ENCODE results near the gene IFT122.

IFT122 gene

GRCh38 chr3:129519896-129520715 is 80.1 kb downstream of the IFT122 start:
- DNase-seq = no peak

- DNase-seq = no peak
These were observed 80.9 kb downstream of the IFT122 start for GRCh38 chr3:129520960-129521359.

GRCh38 chr3:129521611-129522010 is 81.6 kb downstream of the IFT122 start:
- DNase-seq = no peak

- no peak for DNase-seq
These were observed 82.9 kb downstream of the IFT122 start for GRCh38 chr3:129522953-129523352.

- no peak for DNase-seq
These were observed 84.1 kb downstream of the IFT122 start for GRCh38 chr3:129524081-129524480.

- no peak for DNase-seq
These were observed 85.4 kb downstream of the IFT122 start for GRCh38 chr3:129525341-129525968.

GRCh38 chr3:129526121-129526900 is 86.3 kb downstream of the IFT122 start:
- DNase-seq = no peak

- DNase-seq = no peak
These were observed 87.2 kb downstream of the IFT122 start for GRCh38 chr3:129527262-129527661.

GRCh38 chr3:129528589-129529100 is 88.6 kb downstream of the IFT122 start, which contains the start of gene RHO:
Gene RHO, plus strand, starts transcription at chr3:129528639. Its CDS starts 95 bp downstream, at chr3:129528734.
- no peak for DNase-seq

- no peak for DNase-seq
These were observed 89.6 kb downstream of the IFT122 start for GRCh38 chr3:129529436-129530210.

GRCh38 chr3:129530251-129530791 is 90.3 kb downstream of the IFT122 start:
- DNase-seq = no peak

- DNase-seq = no peak
These were observed 90.8 kb downstream of the IFT122 start for GRCh38 chr3:129530821-129531220.

GRCh38 chr3:129531699-129532098 is 91.7 kb downstream of the IFT122 start:
- no peak for DNase-seq

GRCh38 chr3:129532261-129532660 is 92.2 kb downstream of the IFT122 start:
- no peak for DNase-seq

- no peak for DNase-seq
These were observed 93.4 kb downstream of the IFT122 start for GRCh38 chr3:129533406-129533805.

GRCh38 chr3:129534428-129535027 is 94.5 kb downstream of the IFT122 start:
- no peak for DNase-seq

- DNase-seq = no peak
These were observed 95.1 kb downstream of the IFT122 start for GRCh38 chr3:129535075-129535474.

GRCh38 chr3:129536374-129536667 is 96.3 kb downstream of the IFT122 start:
- no peak for DNase-seq

- no peak for DNase-seq
These were observed 96.8 kb downstream of the IFT122 start for GRCh38 chr3:129536804-129537203.

GRCh38 chr3:129539206-129539605 is 99.2 kb downstream of the IFT122 start:
- no peak for DNase-seq

GRCh38 chr3:129540776-129541516 is 100.9 kb downstream of the IFT122 start:
- no peak for DNase-seq

Measured in stimulated activated CD4-positive, alpha-beta T cell treated with anti-CD3 and anti-CD28 coated beads, Interleukin-4, amount 100 ng/mL, for 24 hours (primary cell).